IPS-18a (cell line): ENCODE measurements around the gene AK8.
A peak's percentile ranks its signal among the peaks of the same experiment; 100 is the strongest.

Experiments used
- H3K27ac ChIP-seq: one replicate; pipeline ENCODE4 v1.5.1; 2013; ENCODE audit warnings: low read length
- H3K27me3 ChIP-seq: one replicate; pipeline ENCODE4 v1.6.1; 2013; ENCODE audit warnings: mild to moderate bottlenecking, low read length; ENCODE audit not compliant: control insufficient read depth, insufficient read depth
- H3K36me3 ChIP-seq: one replicate; pipeline ENCODE4 v1.6.1; 2013; ENCODE audit warnings: low read depth, low read length; ENCODE audit not compliant: control insufficient read depth
- H3K4me1 ChIP-seq: one replicate; pipeline ENCODE4 v1.6.1; 2013; ENCODE audit warnings: low read depth, low read length; ENCODE audit not compliant: control insufficient read depth
- H3K4me3 ChIP-seq: one replicate; pipeline ENCODE4 v1.5.1; 2013; ENCODE audit warnings: low read length
- H3K9ac ChIP-seq: one replicate; pipeline ENCODE4 v1.6.1; 2013; ENCODE audit warnings: mild to moderate bottlenecking, low read length, moderate library complexity
- H3K9me3 ChIP-seq: one replicate; pipeline ENCODE4 v1.6.1; 2013; ENCODE audit warnings: low read depth, low read length; ENCODE audit not compliant: control insufficient read depth

Gene AK8

DNA sequence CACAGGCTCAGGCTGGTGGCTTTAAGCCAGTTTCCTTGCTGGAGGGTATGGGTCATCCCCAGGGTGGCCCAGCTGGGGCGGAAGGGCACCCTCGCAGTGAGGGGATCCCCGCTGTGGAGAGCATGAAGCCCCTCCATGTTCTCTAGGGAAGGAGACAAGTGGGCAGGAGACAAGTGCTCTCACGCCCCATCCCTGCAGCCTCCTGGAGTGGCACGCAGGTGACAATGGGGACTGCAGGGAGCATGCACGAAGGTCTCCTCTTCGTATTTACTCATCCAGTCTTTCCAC is 124.5 kb downstream of the AK8 start:
- H3K27ac ChIP-seq, result no peak overlapping the region
- no peaks in the 10 kb centered on the region for H3K27me3 ChIP-seq
- H3K36me3 ChIP-seq, result no peaks in the 10 kb centered on the region
- H3K9me3 ChIP-seq, result no peaks in the 10 kb centered on the region
- no peak overlapping the region for H3K4me3 ChIP-seq
- no peaks in the 10 kb centered on the region for H3K4me1 ChIP-seq
- no peak overlapping the region for H3K9ac ChIP-seq

GRCh38 chr9:132752877-132753592 is 125.0 kb downstream of the AK8 start:
- Histone ChIP-seq H3K4me1 (no peaks in the 10 kb centered on the region), H3K9ac (no peak overlapping the region), H3K27me3 (no peaks in the 10 kb centered on the region), H3K27ac (no peak overlapping the region), H3K36me3 (no peaks in the 10 kb centered on the region), H3K4me3 (no peak overlapping the region), H3K9me3 (no peaks in the 10 kb centered on the region)

DNA sequence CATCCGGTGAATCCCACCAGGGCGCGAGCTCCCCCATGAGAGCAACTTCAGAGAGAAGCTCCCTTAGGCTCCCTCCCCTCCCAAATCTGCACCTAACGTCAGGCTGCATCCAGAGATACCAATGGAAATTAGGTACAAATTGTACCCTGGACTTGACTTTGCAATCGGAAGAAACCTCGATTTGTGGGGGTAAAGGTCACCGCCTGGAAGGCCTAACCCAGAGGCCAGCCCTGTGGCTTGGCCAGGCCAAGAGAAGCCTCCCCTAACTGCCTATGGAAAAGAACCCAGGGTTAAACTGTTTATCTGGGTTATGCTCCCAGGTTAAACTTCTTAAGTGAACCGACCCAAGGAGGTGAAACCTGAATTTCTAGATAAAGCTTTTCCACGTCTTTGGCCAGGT is 127.4 kb downstream of the AK8 start:
- Histone ChIP-seq H3K27ac (no peak overlapping the region), H3K27me3 (peaks cover 15% of the 10 kb centered on the region), H3K36me3 (no peaks in the 10 kb centered on the region), H3K4me1 (no peaks in the 10 kb centered on the region), H3K9ac (no peak overlapping the region), H3K9me3 (no peaks in the 10 kb centered on the region), H3K4me3 (no peak overlapping the region)

- H3K27me3 ChIP-seq, result peaks cover 29% of the 10 kb centered on the region
- H3K4me3 ChIP-seq, result no peak overlapping the region
- no peak overlapping the region for H3K27ac ChIP-seq
- H3K9me3 ChIP-seq, result no peaks in the 10 kb centered on the region
- H3K9ac ChIP-seq, result no peak overlapping the region
- peaks cover 8% of the 10 kb centered on the region for H3K4me1 ChIP-seq
- no peaks in the 10 kb centered on the region for H3K36me3 ChIP-seq
Observed at GRCh38 chr9:132749306-132749705, 128.8 kb downstream of the AK8 start.

DNA sequence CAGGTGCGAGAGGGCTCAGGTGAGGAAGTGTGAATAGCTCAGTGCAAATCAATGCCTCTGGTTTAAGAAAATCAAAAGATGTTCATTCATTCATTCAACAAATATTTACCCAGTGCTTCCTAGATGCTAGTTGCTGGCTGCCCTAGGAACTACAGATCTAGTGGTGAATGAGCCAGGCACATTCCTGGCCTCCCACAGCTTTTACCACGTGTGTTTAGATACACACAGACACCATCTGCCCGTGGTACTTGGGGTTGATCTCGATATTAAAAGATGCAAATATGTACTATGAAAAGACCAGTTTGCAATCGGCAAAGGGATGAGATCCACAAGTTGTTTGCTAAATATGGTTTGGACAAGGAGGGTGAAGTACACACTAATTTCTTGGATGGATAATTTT is 129.6 kb downstream of the AK8 start:
- peaks cover 16% of the 10 kb centered on the region for H3K4me1 ChIP-seq
- H3K9ac ChIP-seq, result no peak overlapping the region
- H3K27me3 ChIP-seq, result peaks cover 38% of the 10 kb centered on the region
- H3K4me3 ChIP-seq, result no peak overlapping the region
- no peak overlapping the region for H3K27ac ChIP-seq
- no peaks in the 10 kb centered on the region for H3K36me3 ChIP-seq
- H3K9me3 ChIP-seq, result no peaks in the 10 kb centered on the region

DNA sequence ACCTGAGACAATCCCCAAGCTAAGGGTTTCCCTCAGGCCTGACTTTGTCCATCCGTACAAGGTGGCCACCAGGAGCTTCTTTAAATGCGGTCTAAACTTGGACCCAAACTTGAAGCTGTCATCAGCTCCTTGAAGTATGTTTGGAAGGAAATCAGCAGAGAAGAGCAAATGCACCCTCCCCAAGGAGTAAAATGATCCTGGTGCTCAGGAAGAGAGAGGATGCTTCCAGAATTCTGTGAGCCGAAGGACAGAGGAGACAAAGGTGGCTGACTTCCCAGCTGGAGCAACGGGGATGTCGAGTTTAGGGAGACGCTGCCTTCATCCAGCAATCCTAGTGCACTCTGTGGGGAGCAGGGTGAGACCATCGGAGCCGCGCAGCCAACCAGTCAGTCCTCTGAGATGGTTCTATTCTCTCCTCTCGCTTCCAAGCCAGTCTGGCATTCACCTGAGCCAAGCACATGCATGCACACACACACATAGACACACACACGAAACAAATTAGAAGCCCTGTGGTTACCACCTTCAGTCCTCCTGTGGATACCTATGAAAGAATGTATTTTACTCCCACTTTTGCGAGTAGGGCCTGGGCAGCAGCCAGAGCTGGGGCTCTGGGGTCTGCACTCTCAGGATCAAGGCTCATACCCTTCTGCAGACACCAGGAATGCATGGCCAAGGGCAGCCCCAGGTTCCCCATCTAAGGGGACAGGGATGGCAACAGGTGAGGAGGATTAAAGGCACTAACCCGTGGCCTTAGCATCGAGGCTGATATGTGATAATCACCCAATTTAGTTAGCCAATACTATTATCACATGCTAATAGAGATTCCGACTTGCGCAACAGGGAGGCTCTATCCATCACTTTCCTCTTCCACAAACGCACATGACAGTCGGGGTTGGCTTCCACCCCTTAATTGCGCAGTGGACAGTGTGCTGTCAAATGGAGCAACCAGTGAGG is 132.1 kb downstream of the AK8 start:
- Histone ChIP-seq H3K36me3 (no peaks in the 10 kb centered on the region), H3K4me1 (peaks cover 24% of the 10 kb centered on the region), H3K27ac (no peak overlapping the region), H3K27me3 (peaks cover 62% of the 10 kb centered on the region), H3K9ac (no peak overlapping the region), H3K4me3 (no peak overlapping the region), H3K9me3 (no peaks in the 10 kb centered on the region)

- H3K9ac ChIP-seq, result no peak overlapping the region
- no peaks in the 10 kb centered on the region for H3K36me3 ChIP-seq
- peaks cover 66% of the 10 kb centered on the region for H3K27me3 ChIP-seq
- H3K27ac ChIP-seq, result no peak overlapping the region
- H3K4me1 ChIP-seq, result peaks cover 24% of the 10 kb centered on the region
- no peaks in the 10 kb centered on the region for H3K9me3 ChIP-seq
- H3K4me3 ChIP-seq, result peak overlapping the region; percentile 52
Observed at GRCh38 chr9:132744881-132745755, 133.0 kb downstream of the AK8 start.

GRCh38 chr9:132743931-132744479 is 134.1 kb downstream of the AK8 start:
- no peak overlapping the region for H3K9ac ChIP-seq
- H3K4me1 ChIP-seq, result peaks cover 24% of the 10 kb centered on the region
- no peaks in the 10 kb centered on the region for H3K36me3 ChIP-seq
- peaks cover 66% of the 10 kb centered on the region for H3K27me3 ChIP-seq
- H3K4me3 ChIP-seq, result no peak overlapping the region
- no peak overlapping the region for H3K27ac ChIP-seq
- no peaks in the 10 kb centered on the region for H3K9me3 ChIP-seq

DNA sequence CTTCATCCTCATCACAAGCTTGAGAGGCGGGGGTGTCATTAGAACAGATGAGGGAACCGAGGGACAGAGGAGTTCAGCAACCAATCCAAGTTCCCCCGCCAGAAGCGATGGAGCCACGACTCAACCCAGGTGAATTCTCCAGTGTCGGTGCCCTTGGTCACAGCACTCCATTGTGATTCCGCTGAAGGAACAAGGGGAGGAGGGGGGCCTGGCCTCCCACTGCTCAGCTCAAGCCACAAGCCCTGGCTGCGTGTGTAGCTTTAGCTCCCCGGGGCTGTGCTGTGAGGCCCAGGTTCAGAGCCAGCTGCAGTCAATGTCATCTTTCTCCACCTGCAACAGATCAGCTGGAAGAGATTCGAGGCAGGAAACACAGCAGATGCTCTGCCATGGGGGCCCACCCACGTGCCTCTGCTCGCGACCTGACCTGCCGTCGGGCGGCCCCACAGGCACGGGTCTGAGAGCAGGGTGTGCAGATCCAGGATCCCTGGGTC is 135.2 kb downstream of the AK8 start:
- Histone ChIP-seq H3K4me1 (peaks cover 24% of the 10 kb centered on the region), H3K36me3 (no peaks in the 10 kb centered on the region), H3K27ac (no peak overlapping the region), H3K27me3 (peaks cover 66% of the 10 kb centered on the region), H3K4me3 (no peak overlapping the region), H3K9me3 (no peaks in the 10 kb centered on the region), H3K9ac (no peak overlapping the region)

DNA sequence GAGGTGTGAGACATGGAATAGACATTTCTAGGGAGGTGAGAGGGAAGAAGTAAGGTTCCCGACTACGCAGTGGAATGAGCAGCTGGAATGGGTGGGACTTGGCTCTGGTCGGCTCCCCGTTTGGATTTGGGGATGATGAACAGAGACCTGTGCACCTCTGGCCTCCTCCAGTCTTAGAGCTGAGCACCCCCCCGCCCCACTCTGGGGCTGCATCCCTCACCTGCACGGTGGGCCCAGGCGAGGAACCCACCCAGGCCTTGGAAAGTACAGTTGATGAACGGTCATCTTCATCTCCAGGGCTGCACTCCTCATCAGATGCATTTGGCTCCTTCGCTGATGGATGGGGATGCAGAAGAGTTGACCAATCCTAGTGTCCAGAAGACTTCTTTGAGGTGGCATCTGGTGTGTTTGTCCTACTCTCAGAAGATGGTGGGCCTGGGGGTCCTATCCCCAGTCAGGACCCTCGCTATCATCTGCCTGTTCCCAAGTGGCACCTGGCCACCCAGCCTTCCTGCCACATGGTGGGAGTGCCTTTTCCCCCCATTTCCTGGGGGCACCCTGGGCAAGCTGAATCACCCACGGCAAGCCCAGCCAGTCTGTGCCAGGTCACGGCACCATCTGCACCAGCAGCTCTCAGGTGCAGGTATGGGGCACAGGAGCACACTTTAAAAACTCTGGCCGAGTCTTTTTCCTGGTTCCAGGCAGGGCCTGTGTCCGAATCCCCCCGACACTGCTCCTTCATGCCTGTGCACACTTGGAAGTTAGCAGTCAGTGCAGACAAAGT is 137.4 kb downstream of the AK8 start:
- Histone ChIP-seq H3K36me3 (no peaks in the 10 kb centered on the region), H3K9me3 (no peaks in the 10 kb centered on the region), H3K4me1 (peaks cover 24% of the 10 kb centered on the region), H3K27me3 (peaks cover 51% of the 10 kb centered on the region), H3K9ac (no peak overlapping the region), H3K27ac (no peak overlapping the region), H3K4me3 (no peak overlapping the region)
